H1 (cell line): Measurements from ENCODE around the gene MS4A15. TPM values are rescaled to one million over a fixed set of nuclear protein-coding genes. Genes with fewer than 3 reads are reported as not detected.

Experiments
- CTCF ChIA-PET: fragments of 300-600 bp; sonication (Branson Sonifier 250); formaldehyde crosslinking; loops from one replicate; lab custom pipeline; 2021; ENCODE audit not compliant: partially characterized antibody; lab: Charles Lee
- POLR2A ChIA-PET: fragments of 300-600 bp; sonication (Branson Sonifier 250); formaldehyde crosslinking; loops from one replicate; lab custom pipeline; 2021; ENCODE audit warnings: inconsistent platforms; ENCODE audit not compliant: partially characterized antibody; lab: Charles Lee
- DNase-seq, 2 experiments: peaks; one replicate each; pipeline versions ENCODE4 v3.0.0 to v3.0.0-alpha.2; 2010 to 2022; ENCODE audit warnings: low spot score in 2 of 2, low read depth in 1 of 2, mixed read lengths in 1 of 2
- FAIRE-seq: peaks from 2 replicates; lab custom pipeline; 2011; peaks lifted over from hg19 to GRCh38; lab: Jason Lieb, UNC
- H2AFZ ChIP-seq: 2 replicates; pipeline ENCODE4 v1.8.1; 2012; ENCODE audit warnings: low read length, inconsistent platforms
- H2AK5ac ChIP-seq: 2 replicates; pipeline ENCODE4 v1.6.1; 2013; ENCODE audit warnings: low read depth, low read length
- H2BK120ac ChIP-seq: replicated peaks from 2 replicates; pipeline ENCODE3; 2013; ENCODE audit warnings: low read depth, low read length, inconsistent platforms
- H2BK12ac ChIP-seq: 2 replicates; pipeline ENCODE4 v1.6.1; 2013; ENCODE audit warnings: low read depth, low read length
- H2BK15ac ChIP-seq: 2 replicates; pipeline ENCODE4 v1.6.1; 2013; ENCODE audit warnings: low read length
- H2BK20ac ChIP-seq: 2 replicates; pipeline ENCODE4 v1.6.1; 2013; ENCODE audit warnings: low read length
- H2BK5ac ChIP-seq: 2 replicates; pipeline ENCODE4 v1.6.1; 2013; ENCODE audit warnings: low read depth, low read length
- H3K14ac ChIP-seq: 2 replicates; pipeline ENCODE4 v1.6.1; 2013; ENCODE audit warnings: inconsistent platforms; ENCODE audit not compliant: insufficient read length
- H3K18ac ChIP-seq: 2 replicates; pipeline ENCODE4 v1.6.1; 2013; ENCODE audit warnings: low read length; ENCODE audit errors: extremely low read depth
- H3K23ac ChIP-seq: 2 replicates; pipeline ENCODE4 v1.6.1; 2013; ENCODE audit warnings: inconsistent platforms; ENCODE audit not compliant: insufficient read length
- H3K23me2 ChIP-seq: 2 replicates; pipeline ENCODE4 v1.6.1; 2013; ENCODE audit warnings: low read depth, low read length
- H3K27ac ChIP-seq: 2 replicates; pipeline ENCODE4 v1.6.1; 2011; ENCODE audit warnings: low read depth, low read length, inconsistent platforms
- H3K27me3 ChIP-seq, 4 experiments: replicated peaks in 1 of 4; 1 replicate in 1 of 4; 2 replicates in 3 of 4; pipeline versions ENCODE4 v1.6.1 to v1.8.1; 2011 to 2013; ENCODE audit warnings: low read length in 3 of 4, mild to moderate bottlenecking in 3 of 4, inconsistent platforms in 2 of 4, mixed read lengths in 2 of 4, moderate library complexity in 1 of 4; ENCODE audit not compliant: control insufficient read depth in 3 of 4, insufficient read depth in 3 of 4; ENCODE audit errors: extremely low read depth in 1 of 4
- H3K36me3 ChIP-seq, 4 experiments: 2 replicates each; pipeline versions ENCODE4 v1.6.1 to v1.8.1; 2011 to 2013; ENCODE audit warnings: mild to moderate bottlenecking in 4 of 4, low read length in 3 of 4, moderate library complexity in 2 of 4, control low read depth in 1 of 4, inconsistent platforms in 1 of 4; ENCODE audit not compliant: insufficient read depth in 4 of 4, control insufficient read depth in 2 of 4
- H3K4ac ChIP-seq: replicated peaks from 2 replicates; pipeline ENCODE3; 2013; ENCODE audit warnings: low read length, low read depth, mixed read lengths, inconsistent platforms; ENCODE audit not compliant: insufficient read length
- H3K4me1 ChIP-seq, 4 experiments: replicated peaks in 1 of 4; 1 replicate in 1 of 4; 2 replicates in 3 of 4; pipeline versions ENCODE4 v1.6.1 to v1.8.1; 2011 to 2013; ENCODE audit warnings: low read length in 3 of 4, inconsistent platforms in 2 of 4, mixed read lengths in 1 of 4; ENCODE audit not compliant: insufficient read depth in 4 of 4, control insufficient read depth in 3 of 4
- H3K4me2 ChIP-seq, 2 experiments: 2 replicates each; pipeline versions ENCODE4 v1.6.1 to v1.8.1; 2011 to 2013; ENCODE audit warnings: low read depth in 2 of 2, low read length in 2 of 2, control low read depth in 1 of 2, inconsistent platforms in 1 of 2, mild to moderate bottlenecking in 1 of 2; ENCODE audit not compliant: insufficient read depth in 1 of 2
- H3K4me3 ChIP-seq, 4 experiments: fragments of 200-600, 300-600 bp in 1 of 4; sonication (generic), shearing (Covaris generic), sonication (Bioruptor Twin) in 1 of 4; 2 replicates each; pipeline versions ENCODE4 v1.5.1 to v1.8.1; 2011 to 2016; ENCODE audit warnings: low read length in 4 of 4, low read depth in 3 of 4, control low read depth in 2 of 4, inconsistent platforms in 2 of 4, mild to moderate bottlenecking in 2 of 4, mixed read lengths in 1 of 4, moderate library complexity in 1 of 4; ENCODE audit not compliant: insufficient read depth in 2 of 4; ENCODE audit errors: extremely low read depth in 1 of 4
- H3K56ac ChIP-seq: replicated peaks from 2 replicates; pipeline ENCODE3; 2013; ENCODE audit warnings: low read depth, mild to moderate bottlenecking, mixed read lengths, low read length, inconsistent platforms; ENCODE audit not compliant: insufficient read length
- H3K79me1 ChIP-seq: 2 replicates; pipeline ENCODE4 v1.6.1; 2013; ENCODE audit warnings: low read depth, low read length, control low read depth
- H3K79me2 ChIP-seq, 2 experiments: 2 replicates each; pipeline versions ENCODE4 v1.6.1 to v1.8.1; 2012 to 2013; ENCODE audit warnings: low read length in 2 of 2, mild to moderate bottlenecking in 2 of 2, inconsistent platforms in 1 of 2; ENCODE audit not compliant: insufficient read depth in 2 of 2, control insufficient read depth in 1 of 2
- H3K9ac ChIP-seq, 4 experiments: replicated peaks in 1 of 4; 1 replicate in 1 of 4; 2 replicates in 3 of 4; pipeline versions ENCODE4 v1.6.1 to v1.8.1; 2011 to 2013; ENCODE audit warnings: low read depth in 3 of 4, low read length in 3 of 4, control low read depth in 2 of 4, mild to moderate bottlenecking in 2 of 4, moderate library complexity in 2 of 4, inconsistent platforms in 1 of 4; ENCODE audit errors: extremely low read depth in 1 of 4
- H3K9me3 ChIP-seq, 2 experiments: 2 replicates each; pipeline versions ENCODE4 v1.6.1 to v1.8.1; 2012 to 2013; ENCODE audit warnings: mild to moderate bottlenecking in 2 of 2, moderate library complexity in 2 of 2, control low read depth in 1 of 2, inconsistent platforms in 1 of 2, low read depth in 1 of 2, low read length in 1 of 2, mixed read lengths in 1 of 2; ENCODE audit not compliant: insufficient read depth in 2 of 2
- H4K20me1 ChIP-seq, 2 experiments: replicated peaks in 1 of 2; 2 replicates each; pipeline versions ENCODE3 to v1.8.1; 2011 to 2013; ENCODE audit warnings: inconsistent platforms in 2 of 2, low read length in 2 of 2, mild to moderate bottlenecking in 1 of 2; ENCODE audit not compliant: insufficient read depth in 2 of 2, control insufficient read depth in 1 of 2
- H4K5ac ChIP-seq: 2 replicates; pipeline ENCODE4 v1.6.1; 2013; ENCODE audit warnings: low read length, low read depth, mixed read lengths, inconsistent platforms; ENCODE audit not compliant: insufficient read length
- H4K8ac ChIP-seq: 2 replicates; pipeline ENCODE4 v1.8.0; 2013; ENCODE audit warnings: mild to moderate bottlenecking, moderate library complexity, low read length, inconsistent platforms; ENCODE audit not compliant: insufficient read depth; ENCODE audit errors: extremely low read depth
- H4K91ac ChIP-seq: replicated peaks from 2 replicates; pipeline ENCODE3; 2013; ENCODE audit warnings: low read length, mixed read lengths, inconsistent platforms; ENCODE audit not compliant: insufficient read length
- KDM1A ChIP-seq: fragments of 200-600, 300-600 bp; sonication (generic); IDR thresholded peaks from 2 replicates; pipeline ENCODE4 v1.7.1; 2016; ENCODE audit warnings: mild to moderate bottlenecking, low read length, borderline replicate concordance
- TEAD4 ChIP-seq: IDR thresholded peaks from 2 replicates; pipeline ENCODE4 v1.6.1; 2012; ENCODE audit warnings: low read depth, low read length, inconsistent platforms, mixed read lengths
- ZNF274 ChIP-seq: IDR thresholded peaks from 2 replicates; pipeline ENCODE4 v1.7.0; 2012; ENCODE audit warnings: low read length, borderline replicate concordance; ENCODE audit errors: extremely low read depth
- WGBS, 2 experiments: shearing (Covaris generic) in 1 of 2; methylation state at CpG; one replicate each; pipeline versions ENCODE4 v1.1.6 to v1.1.7; 2013 to 2015; ENCODE audit warnings: low lambda C conversion rate in 2 of 2, mixed read lengths in 2 of 2, inconsistent platforms in 1 of 2, low coverage in 1 of 2, missing lambda C conversion rate in 1 of 2; ENCODE audit not compliant: insufficient replicate concordance in 2 of 2, insufficient coverage in 1 of 2, insufficient read length in 1 of 2; ENCODE audit errors: extremely low coverage in 1 of 2, missing lambda C conversion rate in 1 of 2; 5-methylcytosine and 5-hydroxymethylcytosine counted together
- polyA plus RNA-seq, 7 experiments: library from polyadenylated mRNA; depleted of rRNA in 3 of 7; stranded (reverse) in 5 of 7; unstranded in 2 of 7; fragments of >200 nt in 5 of 7; fragments of 200-250 nt in 2 of 7; gene quantifications; 1 replicate in 5 of 7; 2 replicates in 1 of 7; 4 replicates in 1 of 7; pipeline versions ENCODE4 v1.2.1 to v1.2.3, GENCODE V29; 2011 to 2013; ENCODE audit warnings: missing spikeins in 2 of 7, mixed read lengths in 2 of 7
- total RNA-seq: library from RNA; stranded (reverse); fragmentation: NEBNext Ultra II Directional; extraction: Animal tissue kit (Norgen Biotek cat#: 25700); gene quantifications from 2 replicates; pipeline ENCODE4 v1.2.1, GENCODE V29; 2021
- TF ChIP-seq, protein P1 (sequence below): IDR thresholded peaks from 2 replicates; pipeline ENCODE4 v1.6.1; 2012; ENCODE audit warnings: inconsistent platforms

MS4A15 gene
- total and polyA plus RNA-seq, 2 of the 8 experiments (the other 6 are each of a cell fraction or from before 2014, with no cell fraction given), result 0.15 to 0.17 TPM

DNA sequence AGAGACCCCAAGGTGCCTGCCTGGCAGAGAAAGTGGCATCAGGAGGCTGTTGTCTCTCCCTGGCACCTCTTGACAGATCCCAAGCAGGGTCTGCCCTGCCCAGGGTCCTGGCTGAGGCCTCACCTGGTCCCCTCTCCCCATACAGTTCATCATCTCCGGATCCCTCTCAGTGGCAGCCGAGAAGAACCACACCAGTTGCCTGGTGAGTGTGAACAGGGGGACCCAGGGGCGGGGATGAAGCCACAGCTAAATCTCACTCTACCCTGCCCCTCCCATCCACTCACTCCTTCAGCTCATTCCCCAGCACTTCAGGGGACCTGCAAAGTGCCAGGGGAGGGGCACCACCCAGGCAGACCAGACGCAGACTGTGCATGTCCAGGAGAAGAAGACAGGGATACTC, 14.5 kb downstream of the MS4A15 start:
- Histone ChIP-seq H2AFZ (no peak overlapping the region), H2BK12ac (no peak overlapping the region), H3K4me1 (no peaks in the 10 kb centered on the region; a peak in 2 of 7 replicates)
- TF ChIP-seq KDM1A (no peak), TEAD4 (no peak), ZNF274 (no peak)
- TF ChIP-seq, protein P1, sequence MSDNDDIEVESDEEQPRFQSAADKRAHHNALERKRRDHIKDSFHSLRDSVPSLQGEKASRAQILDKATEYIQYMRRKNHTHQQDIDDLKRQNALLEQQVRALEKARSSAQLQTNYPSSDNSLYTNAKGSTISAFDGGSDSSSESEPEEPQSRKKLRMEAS, result no peak
- TF ChIP-seq, all 59 proteins: peak for 0
- Histone ChIP-seq H2BK20ac (no peak overlapping the region), H3K27me3 (peaks cover 0 to 11% (median 6%) of the 10 kb centered on the region in 4 experiments; a peak in 3 of 7 replicates), H3K36me3 (no peaks in the 10 kb centered on the region), H3K9me3 (no peaks in the 10 kb centered on the region; a peak in 1 of 4 replicates), H3K9ac (no peak overlapping the region), H2AK5ac (no peak overlapping the region), H3K4ac (no peak overlapping the region), H3K79me1 (no peaks in the 10 kb centered on the region), H3K4me3 (no peak overlapping the region), H3K18ac (no peak overlapping the region), H2BK120ac (no peak overlapping the region), H2BK5ac (no peak overlapping the region), H3K23ac (no peak overlapping the region), H4K5ac (no peak overlapping the region), H3K14ac (no peak overlapping the region), H2BK15ac (no peak overlapping the region), H3K23me2 (no peaks in the 10 kb centered on the region), H4K20me1 (no peaks in the 10 kb centered on the region), H4K8ac (no peak overlapping the region; the same call in 1 of the 2 replicates), H3K27ac (no peak overlapping the region), H3K4me2 (no peak overlapping the region), H4K91ac (no peak overlapping the region), H3K79me2 (no peaks in the 10 kb centered on the region), H3K56ac (no peak overlapping the region)
- WGBS, 2 experiments, result 98% methylated on average over 4 of the region's 4 CpGs; no CpG with 5 or more reads in 1 of the 2 experiments
- FAIRE-seq (no peak), DNase-seq (no peak)
- POLR2A ChIA-PET, result no interaction called here
- CTCF ChIA-PET, result interaction anchor here (1.6 to 11.8 kb wide), 4 partner anchors 8 to 70 kb away, joined by 5 to 145 read pairs (median 9); partner anchors contain the start of gene MS4A15
